Endothelial cell of umbilical vein (primary cell): ENCODE measurements around the gene DKKL1. TPM values are rescaled to one million over a fixed set of nuclear protein-coding genes. Genes with fewer than 3 reads are reported as not detected.

Source experiments
- BruUV-seq: library from RNA; stranded (reverse); fragments of 400-500 nt; replicated peaks from 2 replicates; lab custom pipeline; 2021; lab: Mats Ljungman, UMichigan
- CTCF ChIA-PET: fragments of 300-600, 350-600 bp; sonication (Branson Sonifier 250); formaldehyde crosslinking; loops from one replicate; lab custom pipeline; 2021; ENCODE audit warnings: antibody characterized with exemption, inconsistent platforms; lab: Charles Lee
- POLR2A ChIA-PET: fragments of 300-600, 350-600 bp; sonication (Branson Sonifier 250); formaldehyde crosslinking; loops from one replicate; lab custom pipeline; 2021; ENCODE audit warnings: antibody characterized with exemption, inconsistent platforms; lab: Charles Lee
- DNase-seq: peaks from one replicate; pipeline ENCODE4 v3.0.0-alpha.2; 2011; ENCODE audit warnings: low read depth, low spot score
- FAIRE-seq: peaks from 2 replicates; lab custom pipeline; 2011; peaks lifted over from hg19 to GRCh38; lab: Jason Lieb, UNC
- H2AFZ ChIP-seq: 2 replicates; pipeline ENCODE4 v1.6.0; 2012; ENCODE audit warnings: low read depth, low read length, control low read depth, inconsistent platforms
- H3K27ac ChIP-seq: 2 replicates; pipeline ENCODE4 v1.5.1; 2011; ENCODE audit warnings: low read depth, mild to moderate bottlenecking, control low read depth, low read length, moderate library complexity; ENCODE audit not compliant: insufficient read depth
- H3K27me3 ChIP-seq, 2 experiments: 2 replicates each; pipeline versions ENCODE4 v1.6.0 to v1.6.1; 2011; ENCODE audit warnings: low read length in 2 of 2, mixed read lengths in 1 of 2; ENCODE audit not compliant: control insufficient read depth in 2 of 2, insufficient read depth in 2 of 2
- H3K36me3 ChIP-seq, 2 experiments: 2 replicates in 1 of 2; 3 replicates in 1 of 2; pipeline ENCODE4 v1.5.1; 2011; ENCODE audit warnings: low read length in 2 of 2, mild to moderate bottlenecking in 1 of 2, moderate library complexity in 1 of 2; ENCODE audit not compliant: control insufficient read depth in 2 of 2, insufficient read depth in 2 of 2; ENCODE audit errors: extremely low read depth in 1 of 2
- H3K4me1 ChIP-seq: 3 replicates; pipeline ENCODE4 v1.5.1; 2011; ENCODE audit warnings: mild to moderate bottlenecking, low read length; ENCODE audit not compliant: control insufficient read depth, insufficient read depth; ENCODE audit errors: extremely low read depth
- H3K4me2 ChIP-seq: 2 replicates; pipeline ENCODE4 v1.6.1; 2011; ENCODE audit warnings: low read length, control low read depth, mixed read lengths; ENCODE audit not compliant: insufficient read depth
- H3K4me3 ChIP-seq, 3 experiments: fragments of 200-600 bp in 1 of 3; sonication (generic), shearing (Covaris generic) in 1 of 3; replicated peaks in 1 of 3; 2 replicates each; pipeline ENCODE4 v1.5.1; 2011 to 2016; ENCODE audit warnings: control low read depth in 3 of 3, low read length in 3 of 3, mild to moderate bottlenecking in 2 of 3, inconsistent platforms in 1 of 3, low read depth in 1 of 3, moderate library complexity in 1 of 3; ENCODE audit not compliant: insufficient read depth in 1 of 3
- H3K79me2 ChIP-seq: 2 replicates; pipeline ENCODE4 v1.6.0; 2012; ENCODE audit warnings: low read length, inconsistent platforms; ENCODE audit not compliant: control insufficient read depth, insufficient read depth
- H3K9ac ChIP-seq: replicated peaks from 2 replicates; pipeline ENCODE3; 2011; ENCODE audit warnings: low read length, control low read depth; ENCODE audit not compliant: insufficient read depth; ENCODE audit errors: extremely low read depth
- H3K9me1 ChIP-seq: replicated peaks from 3 replicates; pipeline ENCODE4 v1.6.0; 2011; ENCODE audit warnings: mild to moderate bottlenecking, low read length; ENCODE audit not compliant: control insufficient read depth, insufficient read depth; ENCODE audit errors: extremely low read depth
- H3K9me3 ChIP-seq: replicated peaks from 2 replicates; pipeline ENCODE4 v1.5.1; 2012; ENCODE audit warnings: low read length, inconsistent platforms; ENCODE audit not compliant: control insufficient read depth, insufficient read depth
- H4K20me1 ChIP-seq: replicated peaks from 2 replicates; pipeline ENCODE3; 2011; ENCODE audit warnings: mild to moderate bottlenecking, low read length; ENCODE audit not compliant: control insufficient read depth, insufficient read depth; ENCODE audit errors: extremely low read depth
- EZH2 ChIP-seq: IDR thresholded peaks from 2 replicates; pipeline ENCODE4 v1.6.1; 2012; ENCODE audit warnings: borderline replicate concordance, low read depth, mild to moderate bottlenecking, moderate library complexity, low read length, inconsistent platforms; ENCODE audit not compliant: severe bottlenecking
- FOS ChIP-seq: IDR thresholded peaks from 2 replicates; pipeline ENCODE4 v1.6.1; 2011; ENCODE audit warnings: mild to moderate bottlenecking, low read length, moderate library complexity, borderline replicate concordance; ENCODE audit not compliant: insufficient read depth
- GATA2 ChIP-seq: IDR thresholded peaks from 2 replicates; pipeline ENCODE4 v1.7.0; 2011; ENCODE audit warnings: low read depth, mild to moderate bottlenecking, moderate library complexity, mixed read lengths, low read length; ENCODE audit not compliant: insufficient read length, insufficient read depth
- MYC ChIP-seq: IDR thresholded peaks from one replicate; pipeline ENCODE4 v1.6.1; 2011; ENCODE audit warnings: mild to moderate bottlenecking, low read depth, low read length
- POLR2A ChIP-seq: IDR thresholded peaks from 2 replicates; pipeline ENCODE4 v1.6.1; 2012; ENCODE audit warnings: low read depth, mild to moderate bottlenecking, control low read depth, low read length
- dilution Hi-C: fragments of 300-500 bp; cut with MboI; formaldehyde crosslinking; loops from one replicate; pipeline ENCODE4 v1.15.0; 2019; ENCODE audit warnings: low sequenced_read_pairs; ENCODE audit not compliant: extremely low pct_ligation_motif_present
- intact Hi-C: fragments of 100-400 bp; cut with micrococcal nuclease; formaldehyde crosslinking; loops from one replicate; pipeline ENCODE4 v1.10.0; 2022
- polyA plus RNA-seq, 4 experiments: library from polyadenylated mRNA; depleted of rRNA in 3 of 4; stranded (reverse) in 3 of 4; unstranded in 1 of 4; fragments of >200 nt; gene quantifications; 2 replicates each; pipeline versions ENCODE4 v1.2.1 to v1.2.3, GENCODE V29; 2011 to 2012; ENCODE audit warnings: missing spikeins in 1 of 4
- total RNA-seq: library from RNA; stranded (reverse); gene quantifications from 2 replicates; pipeline ENCODE4 v1.2.3, GENCODE V29; 2021
- TF ChIP-seq, protein P1 (sequence below): IDR thresholded peaks from 2 replicates; pipeline ENCODE4 v1.6.1; 2011; ENCODE audit not compliant: insufficient read depth, insufficient read length
- TF ChIP-seq, protein P2 (sequence below), 2 donors: IDR thresholded peaks; 1 replicate in 1 of 2; 2 replicates in 1 of 2; pipeline ENCODE4 v1.5.1; 2011; ENCODE audit warnings: low read length in 2 of 2, mild to moderate bottlenecking in 2 of 2, moderate library complexity in 2 of 2, control low read depth in 1 of 2, inconsistent platforms in 1 of 2, low read depth in 1 of 2; ENCODE audit not compliant: insufficient read depth in 1 of 2; ENCODE audit errors: extremely low read depth in 1 of 2

Gene DKKL1
- total and polyA plus RNA-seq, 2 donors (not counting 3 experiments of a cell fraction or from before 2014, with no cell fraction given) = 0.21 TPM; not detected in 1

DNA sequence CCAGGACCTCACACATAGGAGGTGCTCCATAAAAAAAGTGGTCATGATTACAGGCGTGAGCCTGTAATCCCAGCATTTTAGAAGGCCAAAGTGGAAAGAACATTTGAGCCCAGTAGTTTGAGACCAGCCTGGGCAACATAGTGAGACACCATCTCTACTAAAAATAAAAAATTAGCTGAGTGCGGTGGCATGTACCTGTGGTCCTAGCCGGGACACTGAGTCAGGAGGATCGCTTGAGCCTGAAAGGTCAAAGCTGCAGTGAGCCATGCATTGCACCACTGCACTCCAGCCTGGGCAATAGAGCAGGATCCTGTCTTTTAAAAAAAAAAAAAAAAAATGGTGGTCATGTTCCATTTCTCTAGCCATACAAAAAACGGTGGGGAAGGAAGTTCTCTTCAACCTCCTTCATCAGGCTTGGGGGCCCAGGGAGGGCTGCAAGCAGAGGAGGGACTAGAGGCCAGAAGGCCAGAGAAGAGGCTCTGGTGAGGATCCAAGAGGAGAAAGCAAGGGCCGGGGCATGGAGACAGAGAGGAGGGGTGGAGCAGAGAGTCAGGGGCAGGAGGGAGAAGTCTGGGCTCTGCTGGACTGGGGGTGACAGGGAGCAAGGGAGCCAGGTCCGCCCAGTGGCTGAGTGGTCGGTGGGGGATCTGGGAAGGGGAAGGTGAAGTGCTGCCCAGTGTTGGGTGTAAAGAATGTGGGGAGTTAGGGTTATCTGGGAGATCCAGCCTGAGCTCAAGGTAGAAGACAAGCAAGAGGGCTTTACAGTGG lies 33.2 kb downstream of the DKKL1 start:
- FAIRE-seq = no peak
- Histone ChIP-seq H3K4me2 (no peak overlapping the region), H3K9ac (no peak overlapping the region), H3K4me3 (no peak overlapping the region), H4K20me1 (no peaks in the 10 kb centered on the region), H3K9me3 (no peaks in the 10 kb centered on the region), H3K4me1 (no peaks in the 10 kb centered on the region), H3K27ac (no peak overlapping the region), H3K27me3 (peaks cover 0 to 2% of the 10 kb centered on the region in 2 experiments), H2AFZ (no peak overlapping the region), H3K9me1 (no peaks in the 10 kb centered on the region), H3K79me2 (no peaks in the 10 kb centered on the region), H3K36me3 (no peaks in the 10 kb centered on the region)
- DNase-seq = no peak
- intact Hi-C loops = no loop called here
- CTCF ChIA-PET = no interaction called here
- dilution Hi-C loops = no loop called here
- BruUV-seq = no TSS peak
- POLR2A ChIA-PET = no interaction called here
- TF ChIP-seq, protein P1, sequence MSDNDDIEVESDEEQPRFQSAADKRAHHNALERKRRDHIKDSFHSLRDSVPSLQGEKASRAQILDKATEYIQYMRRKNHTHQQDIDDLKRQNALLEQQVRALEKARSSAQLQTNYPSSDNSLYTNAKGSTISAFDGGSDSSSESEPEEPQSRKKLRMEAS = no peak
- TF ChIP-seq EZH2 (no peak), POLR2A (no peak), MYC (no peak), FOS (no peak), GATA2 (no peak)
- TF ChIP-seq, protein P2, sequence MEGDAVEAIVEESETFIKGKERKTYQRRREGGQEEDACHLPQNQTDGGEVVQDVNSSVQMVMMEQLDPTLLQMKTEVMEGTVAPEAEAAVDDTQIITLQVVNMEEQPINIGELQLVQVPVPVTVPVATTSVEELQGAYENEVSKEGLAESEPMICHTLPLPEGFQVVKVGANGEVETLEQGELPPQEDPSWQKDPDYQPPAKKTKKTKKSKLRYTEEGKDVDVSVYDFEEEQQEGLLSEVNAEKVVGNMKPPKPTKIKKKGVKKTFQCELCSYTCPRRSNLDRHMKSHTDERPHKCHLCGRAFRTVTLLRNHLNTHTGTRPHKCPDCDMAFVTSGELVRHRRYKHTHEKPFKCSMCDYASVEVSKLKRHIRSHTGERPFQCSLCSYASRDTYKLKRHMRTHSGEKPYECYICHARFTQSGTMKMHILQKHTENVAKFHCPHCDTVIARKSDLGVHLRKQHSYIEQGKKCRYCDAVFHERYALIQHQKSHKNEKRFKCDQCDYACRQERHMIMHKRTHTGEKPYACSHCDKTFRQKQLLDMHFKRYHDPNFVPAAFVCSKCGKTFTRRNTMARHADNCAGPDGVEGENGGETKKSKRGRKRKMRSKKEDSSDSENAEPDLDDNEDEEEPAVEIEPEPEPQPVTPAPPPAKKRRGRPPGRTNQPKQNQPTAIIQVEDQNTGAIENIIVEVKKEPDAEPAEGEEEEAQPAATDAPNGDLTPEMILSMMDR (IDR thresholded peaks at IDR 0.05; ENCODE audit: extremely low read depth in 1 of 2, insufficient read depth in 1 of 2, low read depth in 1 of 2, low read length in 2 of 2) = no peak
